ENCODE results near the gene MALT1. TPM values are rescaled to one million over a fixed set of nuclear protein-coding genes. Genes with fewer than 3 reads are reported as not detected.

MALT1 gene
- polyA plus RNA-seq, 2 of the 4 experiments (the other 2 are of a cell fraction) = 30.7 to 34.0 TPM

DNA sequence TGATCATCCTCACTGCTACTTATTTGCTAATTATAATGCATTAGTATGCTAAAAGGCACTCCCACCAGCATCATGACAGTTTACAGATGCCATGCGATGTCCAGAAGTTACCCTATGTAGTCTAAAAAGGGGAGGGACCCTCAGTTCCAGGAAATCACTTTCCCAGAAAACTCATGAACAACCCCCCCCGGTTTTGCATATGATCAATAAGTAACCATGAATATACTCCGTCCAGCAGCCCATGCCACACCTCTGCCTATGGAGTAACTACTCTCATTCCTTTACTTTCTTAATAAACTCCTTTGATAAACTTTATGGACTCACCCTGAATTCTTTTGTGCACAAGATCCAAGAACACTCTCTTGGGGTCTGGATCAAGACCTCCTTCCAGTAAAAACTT lies 86.8 kb downstream of the MALT1 start:
- ATAC-seq (no peak), FAIRE-seq (no peak), DNase-seq (ENCODE audit: low read depth in 1 of 2, low spot score in 1 of 2) (no peak)
- ChIA-PET CTCF (interaction anchor here (1.1 to 3.5 kb wide), 3 partner anchors 9 to 715 kb away, joined by 3 to 19 read pairs (median 3); partner anchors contain the start of gene NEDD4L), POLR2A (no interaction called here)
- no peak for TF ChIP-seq BHLHE40 (IDR thresholded peaks at IDR 0.05; ENCODE audit: low read depth, low read length)
- TF ChIP-seq FOSB (CRISPR knock-in tag; IDR thresholded peaks at IDR 0.05) = no peak
- TF ChIP-seq FOXS1 (CRISPR knock-in tag; IDR thresholded peaks at IDR 0.05) = no peak
- TF ChIP-seq ESRRA (IDR thresholded peaks at IDR 0.05; ENCODE audit: borderline replicate concordance, low read length) = no peak
- TF ChIP-seq RCOR1 (IDR thresholded peaks at IDR 0.05; ENCODE audit: low read depth, low read length) = no peak
- TF ChIP-seq NR3C1 (IDR thresholded peaks at IDR 0.05) = no peak
- TF ChIP-seq RFX5 (IDR thresholded peaks at IDR 0.05) = no peak
- TF ChIP-seq, protein P1, sequence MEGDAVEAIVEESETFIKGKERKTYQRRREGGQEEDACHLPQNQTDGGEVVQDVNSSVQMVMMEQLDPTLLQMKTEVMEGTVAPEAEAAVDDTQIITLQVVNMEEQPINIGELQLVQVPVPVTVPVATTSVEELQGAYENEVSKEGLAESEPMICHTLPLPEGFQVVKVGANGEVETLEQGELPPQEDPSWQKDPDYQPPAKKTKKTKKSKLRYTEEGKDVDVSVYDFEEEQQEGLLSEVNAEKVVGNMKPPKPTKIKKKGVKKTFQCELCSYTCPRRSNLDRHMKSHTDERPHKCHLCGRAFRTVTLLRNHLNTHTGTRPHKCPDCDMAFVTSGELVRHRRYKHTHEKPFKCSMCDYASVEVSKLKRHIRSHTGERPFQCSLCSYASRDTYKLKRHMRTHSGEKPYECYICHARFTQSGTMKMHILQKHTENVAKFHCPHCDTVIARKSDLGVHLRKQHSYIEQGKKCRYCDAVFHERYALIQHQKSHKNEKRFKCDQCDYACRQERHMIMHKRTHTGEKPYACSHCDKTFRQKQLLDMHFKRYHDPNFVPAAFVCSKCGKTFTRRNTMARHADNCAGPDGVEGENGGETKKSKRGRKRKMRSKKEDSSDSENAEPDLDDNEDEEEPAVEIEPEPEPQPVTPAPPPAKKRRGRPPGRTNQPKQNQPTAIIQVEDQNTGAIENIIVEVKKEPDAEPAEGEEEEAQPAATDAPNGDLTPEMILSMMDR (IDR thresholded peaks at IDR 0.05) = no peak
- TF ChIP-seq JUN (IDR thresholded peaks at IDR 0.05) = no peak
- TF ChIP-seq, protein P2, sequence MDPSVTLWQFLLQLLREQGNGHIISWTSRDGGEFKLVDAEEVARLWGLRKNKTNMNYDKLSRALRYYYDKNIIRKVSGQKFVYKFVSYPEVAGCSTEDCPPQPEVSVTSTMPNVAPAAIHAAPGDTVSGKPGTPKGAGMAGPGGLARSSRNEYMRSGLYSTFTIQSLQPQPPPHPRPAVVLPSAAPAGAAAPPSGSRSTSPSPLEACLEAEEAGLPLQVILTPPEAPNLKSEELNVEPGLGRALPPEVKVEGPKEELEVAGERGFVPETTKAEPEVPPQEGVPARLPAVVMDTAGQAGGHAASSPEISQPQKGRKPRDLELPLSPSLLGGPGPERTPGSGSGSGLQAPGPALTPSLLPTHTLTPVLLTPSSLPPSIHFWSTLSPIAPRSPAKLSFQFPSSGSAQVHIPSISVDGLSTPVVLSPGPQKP (IDR thresholded peaks at IDR 0.05; ENCODE audit: low read depth, low read length) = no peak
- no peak for TF ChIP-seq PHF8 (IDR thresholded peaks at IDR 0.05; ENCODE audit: borderline replicate concordance, low read depth)
- no peak for TF ChIP-seq CBX2 (IDR thresholded peaks at IDR 0.05; ENCODE audit: borderline replicate concordance, low read depth)
- TF ChIP-seq CHD4 (IDR thresholded peaks at IDR 0.05; ENCODE audit: borderline replicate concordance) = no peak
- Histone ChIP-seq H3K9me3 (no peaks in the 10 kb centered on the region), H3K4me1 (no peaks in the 10 kb centered on the region), H3K4me2 (no peak overlapping the region), H3K27ac (no peak overlapping the region; a peak in 1 of 6 replicates), H3K4me3 (no peak overlapping the region)
- WGBS (ENCODE audit: missing lambda C conversion rate) = 79% methylated on average over 3 of the region's 3 CpGs

DNA sequence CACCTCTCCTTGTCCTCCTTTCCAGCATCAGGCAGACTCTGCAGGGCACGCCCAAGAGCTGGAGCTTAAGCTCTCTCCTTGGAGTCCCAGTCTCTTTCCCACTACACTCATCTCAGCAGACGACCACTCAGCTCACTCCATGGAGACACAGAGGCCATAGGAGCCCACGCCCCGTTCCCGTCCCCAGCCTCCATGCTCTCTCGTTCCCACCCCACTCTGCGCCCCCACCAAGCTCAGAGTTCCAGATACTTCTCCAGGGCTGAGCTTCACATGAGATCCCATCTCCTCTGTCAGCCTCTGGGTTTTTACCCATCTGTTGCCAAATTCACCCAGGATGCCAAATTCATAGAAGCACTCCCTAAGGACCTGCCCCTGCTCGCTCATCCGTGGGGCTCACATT lies 87.3 kb downstream of the MALT1 start:
- ATAC-seq (peak; percentile 35 to 40; a peak in 4 of 6 replicates), FAIRE-seq (no peak), DNase-seq (ENCODE audit: low read depth in 1 of 2, low spot score in 1 of 2) (no peak)
- ChIA-PET CTCF (interaction anchor here (1.1 to 1.4 kb wide), 2 partner anchors 8 to 715 kb away, joined by 3 read pairs; partner anchors contain the start of gene NEDD4L), POLR2A (no interaction called here)
- WGBS (ENCODE audit: missing lambda C conversion rate) = 79% methylated on average over 9 of the region's 9 CpGs
- Histone ChIP-seq H3K4me3 (no peak overlapping the region), H3K4me2 (no peak overlapping the region), H3K9me3 (no peaks in the 10 kb centered on the region), H3K27ac (peak overlapping the region in 1 of 2 experiments; percentile 37; a peak in 1 of 6 replicates), H3K4me1 (no peaks in the 10 kb centered on the region)
- TF ChIP-seq ESRRA (IDR thresholded peaks at IDR 0.05; ENCODE audit: borderline replicate concordance, low read length) (no peak), POLR2AphosphoS2 (conservative IDR thresholded peaks at IDR 0.05; ENCODE audit: low read length) (no peak), EP300 (IDR thresholded peaks at IDR 0.05) (no peak), HOXB13 (CRISPR knock-in tag; IDR thresholded peaks at IDR 0.05; ENCODE audit: low read depth) (no peak), FOSL2 (IDR thresholded peaks at IDR 0.05) (no peak), FOSL2 (CRISPR knock-in tag; IDR thresholded peaks at IDR 0.05) (no peak), RARB (CRISPR knock-in tag; IDR thresholded peaks at IDR 0.05) (no peak), SREBF2 (IDR thresholded peaks at IDR 0.05) (no peak), POLR2A (IDR thresholded peaks at IDR 0.05; ENCODE audit: low read length) (no peak), CBX2 (IDR thresholded peaks at IDR 0.05; ENCODE audit: borderline replicate concordance, low read depth) (no peak), MAZ (IDR thresholded peaks at IDR 0.05; ENCODE audit: borderline replicate concordance, low read depth, low read length) (no peak), HOXB5 (CRISPR knock-in tag; IDR thresholded peaks at IDR 0.05) (no peak), TP53 (CRISPR knock-in tag; IDR thresholded peaks at IDR 0.05) (no peak)
- TF ChIP-seq, protein P3, sequence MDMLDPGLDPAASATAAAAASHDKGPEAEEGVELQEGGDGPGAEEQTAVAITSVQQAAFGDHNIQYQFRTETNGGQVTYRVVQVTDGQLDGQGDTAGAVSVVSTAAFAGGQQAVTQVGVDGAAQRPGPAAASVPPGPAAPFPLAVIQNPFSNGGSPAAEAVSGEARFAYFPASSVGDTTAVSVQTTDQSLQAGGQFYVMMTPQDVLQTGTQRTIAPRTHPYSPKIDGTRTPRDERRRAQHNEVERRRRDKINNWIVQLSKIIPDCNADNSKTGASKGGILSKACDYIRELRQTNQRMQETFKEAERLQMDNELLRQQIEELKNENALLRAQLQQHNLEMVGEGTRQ (IDR thresholded peaks at IDR 0.05) = no peak

Data from A549 (cell line).